Measurements from ENCODE around the gene EBPL.
A peak's percentile ranks its signal among the peaks of the same experiment; 100 is the strongest.

EBPL gene

GRCh38 chr13:49670828-49671227 lies 20.5 kb downstream of the EBPL start:
- no peak for FAIRE-seq

GRCh38 chr13:49669735-49670309 lies 21.5 kb downstream of the EBPL start:
- FAIRE-seq = peak; percentile 72

GRCh38 chr13:49667773-49668172 lies 23.5 kb downstream of the EBPL start:
- FAIRE-seq = no peak

- FAIRE-seq = no peak
Measured at GRCh38 chr13:49664606-49665005, 26.7 kb downstream of the EBPL start.

- no peak for FAIRE-seq
Measured at GRCh38 chr13:49657241-49657641, 34.0 kb downstream of the EBPL start.

GRCh38 chr13:49655906-49656305 lies 35.4 kb downstream of the EBPL start:
- no peak for FAIRE-seq

- no peak for FAIRE-seq
Measured at GRCh38 chr13:49654011-49654410, 37.3 kb downstream of the EBPL start.

GRCh38 chr13:49653478-49653877 lies 37.8 kb downstream of the EBPL start:
- FAIRE-seq = no peak

GRCh38 chr13:49652355-49653305 lies 38.7 kb downstream of the EBPL start:
- no peak for FAIRE-seq

- no peak for FAIRE-seq
Measured at GRCh38 chr13:49651570-49652354, 39.5 kb downstream of the EBPL start.

GRCh38 chr13:49649963-49650312 lies 41.3 kb downstream of the EBPL start:
- FAIRE-seq = no peak

- peak; percentile 93 for FAIRE-seq
Measured at GRCh38 chr13:49649244-49649962, 41.9 kb downstream of the EBPL start.

- FAIRE-seq = no peak
Measured at GRCh38 chr13:49646688-49647087, 44.6 kb downstream of the EBPL start.

- no peak for FAIRE-seq
Measured at GRCh38 chr13:49645451-49645850, 45.8 kb downstream of the EBPL start.

GRCh38 chr13:49643035-49643646 lies 48.1 kb downstream of the EBPL start:
- FAIRE-seq = no peak

- FAIRE-seq = no peak
Measured at GRCh38 chr13:49641801-49642291, 49.4 kb downstream of the EBPL start.

GRCh38 chr13:49638744-49639072 lies 52.6 kb downstream of the EBPL start:
- no peak for FAIRE-seq

GRCh38 chr13:49638030-49638743 lies 53.1 kb downstream of the EBPL start:
- no peak for FAIRE-seq

- FAIRE-seq = no peak
Measured at GRCh38 chr13:49636705-49637104, 54.6 kb downstream of the EBPL start.

- no peak for FAIRE-seq
Measured at GRCh38 chr13:49635599-49636433, 55.5 kb downstream of the EBPL start.

- FAIRE-seq = no peak
Measured at GRCh38 chr13:49633710-49634109, 57.6 kb downstream of the EBPL start.

Data from G401.6 (cell line).